Fibroblast of gingiva (primary cell): ENCODE results near the gene CMIP.

Experiments
- DNase-seq: peaks from one replicate; pipeline ENCODE4 v3.0.0-alpha.2; 2011; ENCODE audit warnings: low read depth

The CMIP gene

GRCh38 chr16:81658373-81658772 is 213.8 kb downstream of the CMIP start:
- DNase-seq: no peak

- DNase-seq: no peak
Observed at GRCh38 chr16:81659249-81659648, 214.6 kb downstream of the CMIP start.

DNA sequence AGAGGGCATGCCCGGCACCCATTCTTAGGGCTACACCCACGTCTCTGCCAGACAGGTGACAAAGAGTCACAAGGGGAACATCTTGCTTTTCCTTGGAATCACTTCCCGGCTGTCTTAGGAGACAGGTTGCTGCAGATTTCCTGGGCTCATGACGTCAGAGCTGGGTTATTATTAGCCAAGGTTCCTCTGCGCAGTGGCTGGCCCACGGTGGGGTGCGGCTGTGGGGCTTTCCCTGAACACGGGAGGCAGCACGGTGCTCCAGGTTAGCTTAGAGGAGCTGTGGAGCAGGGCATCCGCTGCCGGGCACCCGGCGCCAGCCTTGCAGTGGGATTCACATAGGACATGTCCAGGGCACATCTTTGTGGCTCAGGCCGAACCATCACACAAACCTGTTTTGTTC is 216.5 kb downstream of the CMIP start:
- no peak for DNase-seq

- no peak for DNase-seq
Observed at GRCh38 chr16:81664153-81664552, 219.5 kb downstream of the CMIP start.

DNA sequence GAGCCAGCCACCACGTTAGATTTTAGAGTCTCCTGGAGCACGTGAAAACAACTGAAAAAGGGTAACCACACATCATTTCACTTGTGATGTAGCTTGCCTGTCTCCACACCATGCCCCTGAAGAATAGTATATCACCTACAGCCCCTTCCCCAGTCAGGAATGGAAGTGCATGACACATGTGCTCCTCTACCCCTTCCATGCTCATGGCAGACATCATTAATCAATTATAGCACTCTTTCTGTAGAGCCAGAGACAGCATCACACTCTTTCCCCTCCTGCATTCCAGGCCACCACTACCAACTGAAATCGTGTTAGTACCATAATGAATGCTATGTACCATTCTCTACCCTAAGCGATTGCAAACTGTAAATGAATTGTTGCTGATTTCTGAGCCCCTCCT is 221.0 kb downstream of the CMIP start:
- DNase-seq: no peak

GRCh38 chr16:81666113-81666512 is 221.5 kb downstream of the CMIP start:
- DNase-seq: no peak

DNA sequence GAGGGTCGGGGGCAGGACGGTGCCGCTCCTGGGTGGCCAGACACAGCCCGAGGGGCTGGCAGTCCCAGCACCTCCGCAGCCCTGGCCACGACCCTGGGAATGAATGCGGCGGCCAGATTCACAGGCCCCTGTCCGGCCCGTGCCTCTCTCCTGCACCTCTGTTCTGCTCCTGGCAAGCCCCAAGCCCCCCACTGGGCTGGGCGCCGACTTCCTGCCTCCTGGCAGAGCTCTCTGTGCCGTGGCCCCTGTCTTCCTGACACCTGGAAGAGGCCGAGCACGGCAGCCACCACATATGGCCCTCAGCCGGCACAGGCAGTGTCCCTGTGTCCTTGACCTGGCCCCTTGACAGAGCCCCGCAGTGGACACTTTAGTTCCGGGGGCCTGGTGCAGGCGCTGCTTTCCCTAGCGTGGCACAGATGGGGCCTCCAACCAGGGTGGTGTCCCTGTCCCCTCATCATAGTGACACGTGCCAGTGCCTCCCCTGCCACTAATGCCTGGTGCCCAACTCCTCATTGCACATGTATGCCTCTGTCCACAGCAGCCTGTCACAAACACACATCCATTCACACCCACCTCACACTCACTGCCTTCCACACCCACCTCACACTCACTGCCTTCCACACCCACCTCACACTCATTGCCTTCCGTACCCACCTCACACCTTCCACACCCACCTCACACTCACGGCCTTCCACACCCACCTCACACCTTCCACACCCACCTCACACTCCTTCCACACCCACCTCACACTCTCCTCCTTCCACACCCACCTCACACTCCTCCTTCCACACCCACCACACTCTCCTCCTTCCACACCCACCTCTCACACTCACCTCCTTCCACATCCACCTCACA is 223.9 kb downstream of the CMIP start:
- no peak for DNase-seq

GRCh38 chr16:81669473-81670350 is 225.1 kb downstream of the CMIP start:
- DNase-seq: no peak

DNA sequence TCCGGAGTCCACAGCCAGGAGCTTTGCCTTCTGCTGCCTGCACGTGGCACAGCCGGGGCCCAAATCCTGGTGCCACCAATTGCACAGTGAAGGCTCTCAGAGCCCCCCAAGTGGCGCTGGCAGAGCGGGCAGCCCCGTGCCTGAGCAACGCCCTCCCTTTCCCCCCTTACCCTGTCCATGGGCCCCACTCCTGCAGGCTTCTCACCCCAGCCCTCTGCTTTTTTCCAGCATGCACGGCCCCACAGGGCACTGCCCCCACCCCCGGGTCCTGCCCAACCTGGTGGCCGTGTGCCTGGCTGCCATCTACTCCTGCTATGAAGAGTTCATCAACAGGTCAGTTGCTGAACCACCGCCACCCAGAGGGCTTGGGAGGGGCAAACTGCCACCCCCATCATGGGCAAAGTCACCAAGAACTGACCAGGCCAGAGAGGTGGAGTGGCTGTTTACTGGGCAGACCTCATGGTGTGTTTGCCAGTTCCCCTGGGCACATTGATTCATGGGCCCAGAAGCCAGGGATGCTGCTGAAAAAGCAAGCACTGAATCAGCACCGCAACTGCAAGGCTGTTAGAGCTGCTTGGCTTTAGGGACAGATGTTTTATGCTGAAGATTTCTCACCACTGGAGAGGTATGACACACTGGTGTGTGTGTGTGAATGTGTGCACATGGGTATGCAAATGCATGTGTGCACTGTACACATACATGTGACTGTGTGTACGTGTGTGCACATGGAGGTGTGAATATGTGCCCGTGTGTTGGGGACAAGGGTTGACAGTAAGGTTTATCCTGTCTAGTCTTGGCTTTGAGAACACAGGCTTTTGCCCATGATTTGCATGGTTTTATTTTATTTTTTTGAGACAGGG is 227.4 kb downstream of the CMIP start:
- no peak for DNase-seq

DNA sequence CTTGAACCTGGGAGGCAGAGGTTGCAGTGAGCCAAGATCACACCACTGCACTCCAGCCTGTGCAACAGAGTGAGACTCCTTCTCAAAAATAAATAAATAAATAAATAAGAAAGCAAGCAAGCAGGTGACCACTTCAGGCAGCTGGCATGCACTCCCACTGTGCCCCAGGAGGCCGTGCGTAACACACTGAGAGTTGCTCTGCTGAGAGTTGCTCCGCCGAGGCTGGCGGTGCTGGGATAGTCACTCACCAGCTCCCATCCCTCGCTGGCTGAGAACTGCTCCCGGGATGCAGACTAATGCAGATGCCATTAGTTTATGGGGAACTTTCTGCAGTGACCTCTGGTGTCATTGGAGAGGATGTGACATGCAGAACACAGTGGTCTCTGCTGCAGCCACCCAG is 228.8 kb downstream of the CMIP start:
- no peak for DNase-seq

DNA sequence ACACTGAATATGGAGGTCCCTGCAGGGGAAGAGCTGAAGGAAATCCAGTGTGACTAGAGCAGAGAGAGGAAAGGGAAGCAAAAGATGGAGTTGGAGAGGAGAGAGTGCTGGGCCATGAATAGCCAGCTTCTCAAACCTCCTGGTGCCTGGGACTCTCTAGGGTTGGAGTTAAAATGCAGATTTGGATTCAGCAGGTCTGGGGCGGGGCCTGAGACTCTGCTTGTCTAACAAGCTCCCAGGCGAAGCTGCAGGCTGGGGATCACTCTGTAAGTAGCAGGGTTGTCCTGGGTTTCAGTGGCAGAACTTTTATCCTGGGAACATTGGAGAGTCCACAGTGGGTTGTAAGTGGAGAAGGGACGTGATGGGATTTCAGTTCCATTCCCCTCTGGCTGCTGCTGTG is 231.1 kb downstream of the CMIP start:
- no peak for DNase-seq

DNA sequence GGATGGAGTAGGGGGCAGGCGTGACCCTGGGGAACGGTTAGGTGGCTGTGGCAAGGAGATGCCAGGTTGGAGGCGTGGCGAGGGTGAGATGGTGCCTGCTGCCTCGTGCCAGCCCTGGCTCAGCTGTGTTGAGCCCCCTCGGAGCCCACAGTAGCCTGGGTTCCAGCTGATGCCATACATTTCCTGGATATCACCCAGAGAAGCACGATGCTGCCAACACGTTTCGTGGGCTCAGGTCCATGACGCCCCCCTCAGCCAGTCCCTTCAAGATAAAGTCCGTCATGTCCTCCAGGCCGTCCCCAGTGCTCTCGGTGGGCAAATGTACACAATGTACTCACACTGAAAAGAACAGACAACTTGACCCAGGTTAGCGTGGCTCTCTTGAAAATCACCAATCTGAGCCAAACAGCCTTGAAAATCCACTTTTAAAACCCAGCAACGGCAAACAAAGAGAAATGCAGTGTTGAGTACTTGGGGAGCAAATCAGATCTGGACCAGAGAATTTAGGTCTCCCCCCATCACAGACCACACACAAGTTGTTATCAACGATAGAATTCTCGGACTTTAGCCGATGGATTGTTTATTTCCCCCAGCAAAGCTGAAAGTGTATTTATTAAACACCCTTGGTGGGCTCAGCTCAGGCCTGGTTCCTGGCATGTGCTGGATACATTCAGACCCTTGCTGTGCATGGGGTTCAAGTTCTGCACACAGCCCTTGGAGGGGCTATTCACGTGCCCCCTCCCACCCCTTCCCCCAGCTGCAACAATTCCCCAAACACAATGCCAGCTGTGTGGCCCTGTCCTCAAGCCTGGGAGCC is 231.7 kb downstream of the CMIP start:
- DNase-seq: no peak

DNA sequence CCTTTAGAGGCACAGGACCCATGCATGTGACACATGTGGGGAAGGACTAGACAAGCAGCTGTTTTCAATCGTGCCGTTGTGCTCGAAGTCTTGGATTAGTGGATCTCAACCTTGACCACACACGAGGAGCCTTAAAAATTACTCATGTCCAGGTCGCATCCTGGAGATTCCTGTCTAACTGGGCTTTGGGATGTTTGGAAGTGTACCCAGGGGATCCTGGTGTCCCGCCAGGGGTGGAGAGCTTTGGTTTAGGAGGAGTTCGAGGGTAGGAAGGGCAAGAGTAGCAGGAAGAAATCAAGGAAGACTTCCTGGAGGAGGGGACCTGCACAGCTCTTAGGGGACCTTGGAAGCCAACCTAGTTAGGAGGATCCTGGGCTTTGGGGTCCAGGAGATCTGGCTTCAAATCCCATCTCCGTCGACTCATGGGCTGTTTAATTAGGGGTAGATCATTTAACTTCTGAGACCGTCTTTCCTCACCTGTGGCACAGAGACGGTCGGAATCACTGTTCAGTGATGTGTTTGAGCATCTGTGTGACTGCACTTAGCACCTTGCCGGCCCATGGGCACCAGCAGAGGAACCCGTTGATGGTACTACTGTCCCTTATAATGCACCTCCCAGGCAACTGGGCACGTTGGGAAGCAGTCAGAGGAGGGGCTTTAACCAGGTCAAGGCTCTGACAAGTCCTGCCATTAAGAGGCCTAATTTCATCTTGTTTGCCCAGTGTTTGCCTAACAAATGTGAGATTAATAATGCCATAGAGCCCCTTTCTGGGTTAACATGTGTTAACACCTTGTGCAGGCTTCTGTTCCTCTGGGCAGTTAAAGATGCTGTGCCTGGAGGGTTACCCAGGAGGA is 232.5 kb downstream of the CMIP start:
- no peak for DNase-seq

DNA sequence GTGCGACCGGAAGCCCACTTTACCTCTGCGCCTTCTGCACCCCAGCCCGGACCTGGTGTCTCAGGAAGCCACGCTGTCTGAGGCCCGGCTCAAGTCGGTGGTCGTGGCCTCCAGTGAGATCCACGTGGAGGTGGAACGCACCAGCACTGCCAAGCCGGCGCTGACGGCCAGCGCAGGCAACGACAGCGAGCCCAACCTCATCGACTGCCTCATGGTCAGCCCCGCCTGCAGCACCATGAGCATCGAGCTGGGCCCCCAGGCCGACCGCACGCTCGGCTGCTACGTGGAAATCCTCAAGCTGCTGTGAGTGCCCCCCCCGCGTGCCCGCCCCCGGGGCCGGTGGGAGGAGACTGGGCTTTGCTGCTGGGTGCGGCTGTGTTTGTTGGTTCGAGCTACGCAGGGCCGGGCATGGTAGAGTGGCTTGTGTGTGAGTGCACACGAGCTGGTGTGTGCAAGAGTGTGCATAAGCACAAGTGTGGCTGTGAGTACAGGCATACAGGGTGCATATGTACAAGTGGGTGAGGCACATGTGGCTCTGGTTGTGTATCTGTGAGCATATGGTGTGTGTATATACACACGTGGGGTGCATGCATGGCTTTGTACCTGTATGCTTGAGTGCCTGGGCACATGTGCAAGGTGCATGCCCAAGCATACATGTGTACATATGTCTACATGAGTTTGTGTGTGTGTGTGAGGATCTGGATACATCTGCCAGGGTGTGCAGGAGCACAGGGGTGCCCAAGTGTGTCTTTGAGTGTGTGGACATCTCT is 233.9 kb downstream of the CMIP start:
- DNase-seq: no peak

DNA sequence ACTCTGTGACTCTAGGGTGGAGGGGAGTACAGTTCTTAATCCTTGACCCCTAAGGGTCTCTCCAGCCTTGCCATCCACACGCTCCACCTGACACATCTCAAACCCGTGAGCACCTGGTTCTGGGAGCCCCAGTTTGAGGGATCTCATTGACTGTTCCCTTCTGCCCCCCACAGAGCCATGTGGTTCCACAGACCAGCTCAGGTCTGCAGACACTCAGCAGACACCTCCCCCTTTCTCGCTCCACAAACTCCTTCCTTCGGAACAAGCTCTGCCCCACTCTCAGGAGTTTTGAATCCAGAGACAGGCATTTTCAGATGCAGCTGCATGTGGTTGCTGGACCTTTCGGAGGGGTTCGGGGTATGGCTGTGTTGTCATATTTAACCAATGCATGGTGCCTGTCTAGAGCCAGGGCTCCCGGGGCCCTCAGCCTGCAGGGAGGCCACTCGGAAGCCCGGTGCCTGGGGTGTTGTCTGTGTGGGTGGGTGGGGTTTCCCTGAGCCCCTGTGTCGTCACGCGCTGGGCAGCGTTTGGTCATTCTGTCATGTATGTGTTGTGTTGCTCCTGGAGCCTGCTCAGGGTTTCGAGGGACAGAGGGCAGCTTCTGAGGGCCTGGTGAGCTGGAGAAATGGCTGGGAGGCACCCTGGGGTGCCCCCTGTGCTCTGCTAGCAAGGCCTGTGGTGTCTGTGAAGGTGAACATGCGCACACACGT is 235.3 kb downstream of the CMIP start:
- no peak for DNase-seq

GRCh38 chr16:81680444-81681275 is 236.1 kb downstream of the CMIP start:
- no peak for DNase-seq

GRCh38 chr16:81681311-81681710 is 236.7 kb downstream of the CMIP start:
- DNase-seq: no peak

DNA sequence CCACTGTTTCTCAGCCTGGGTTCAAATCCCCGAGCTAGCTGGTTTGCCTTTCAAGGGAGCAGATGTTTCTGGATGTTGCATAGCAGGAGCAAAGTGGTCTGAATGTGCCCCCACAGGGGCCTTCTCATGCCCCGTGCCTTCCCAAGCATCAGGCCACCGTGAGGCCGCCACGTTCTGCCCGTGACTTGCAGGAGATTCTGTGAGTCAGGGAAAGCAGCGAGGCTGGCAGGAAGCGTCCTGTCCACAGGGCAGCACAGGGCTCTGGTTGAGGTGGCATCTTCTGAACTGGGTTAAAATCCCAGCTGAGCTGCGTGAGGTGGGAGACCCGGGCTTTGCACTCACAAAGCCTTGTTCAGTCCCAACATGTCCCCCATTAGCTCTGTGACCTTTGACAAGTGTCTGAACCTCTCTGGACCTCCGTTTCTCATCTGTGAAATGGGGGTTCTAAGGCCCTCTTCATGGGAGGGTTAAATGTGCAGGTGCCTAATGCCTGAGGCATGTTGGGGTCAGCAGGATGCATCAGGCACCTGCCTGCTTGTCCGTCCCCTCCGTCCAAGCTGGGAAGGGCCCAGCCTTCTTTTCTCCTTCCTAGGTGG is 239.7 kb downstream of the CMIP start:
- DNase-seq: no peak
